Prostate gland (tissue), 2 donors: ENCODE results near the gene NPB.

Experiments
- CTCF ChIP-seq, 4 experiments: fragments of 200-600 bp in 2 of 4; fragments of 450-650 bp in 2 of 4; sonication (generic) in 2 of 4; IDR thresholded peaks; 1 replicate in 3 of 4; 2 replicates in 1 of 4; pipeline ENCODE4 v1.5.1; 2016 to 2019; ENCODE audit warnings: antibody characterized with exemption in 4 of 4, mild to moderate bottlenecking in 2 of 4, moderate library complexity in 2 of 4
- POLR2AphosphoS5 ChIP-seq: sonication (generic); formaldehyde crosslinking; IDR thresholded peaks from one replicate; pipeline ENCODE4 v1.6.1; 2017; ENCODE audit warnings: antibody characterized with exemption

- TF ChIP-seq POLR2AphosphoS5 (no peak), CTCF (IDR thresholded peaks at IDR 0.05) (no peak)
Measured at GRCh38 chr17:81859906-81860755, 41.9 kb upstream of the NPB start, which contains the start of gene P4HB.
